Measurements from ENCODE around the gene ARFIP1.

Gene ARFIP1

DNA sequence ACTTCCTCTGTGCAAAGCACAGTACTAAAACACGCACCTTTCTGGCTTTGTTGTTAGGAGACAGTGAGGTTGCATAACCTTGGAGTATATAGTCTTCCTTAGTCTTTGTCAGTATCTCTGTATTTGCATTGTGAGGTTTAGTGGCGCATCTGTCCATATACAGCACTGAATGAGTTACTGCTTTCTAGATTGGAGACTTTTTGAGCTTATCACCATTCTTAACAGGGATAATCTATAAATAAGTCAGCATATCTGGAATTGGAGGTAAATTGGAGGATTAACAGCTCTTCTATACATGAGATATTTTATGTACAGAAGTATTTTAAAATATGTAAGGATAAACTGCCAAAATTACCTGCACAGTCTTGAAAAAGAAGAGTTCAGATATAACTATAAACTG lies 160.7 kb downstream of the ARFIP1 start:
- DNase-seq, result no peak

GRCh38 chr4:152941411-152941810 lies 161.7 kb downstream of the ARFIP1 start:
- no peak for DNase-seq

GRCh38 chr4:152942346-152942745 lies 162.6 kb downstream of the ARFIP1 start:
- DNase-seq, result no peak

DNA sequence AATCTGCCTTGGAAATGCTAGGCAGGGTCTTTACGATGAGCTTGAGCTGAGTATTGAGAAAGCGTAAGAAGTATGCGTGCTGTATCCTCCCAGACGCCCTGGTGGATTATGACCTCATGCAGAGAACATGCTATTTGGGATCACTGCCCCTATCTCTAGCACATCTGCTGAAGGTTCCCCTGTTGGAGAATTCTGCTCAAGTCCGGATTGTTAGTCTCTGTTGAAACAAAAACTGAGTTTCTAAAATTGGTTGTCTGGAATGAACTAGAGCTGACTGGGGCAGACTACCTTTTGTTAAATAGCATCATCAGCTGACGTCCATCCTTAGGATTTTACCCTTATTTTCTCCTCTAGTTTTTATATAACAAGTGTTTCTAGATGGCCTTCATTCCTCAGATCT lies 163.9 kb downstream of the ARFIP1 start:
- DNase-seq, result no peak

DNA sequence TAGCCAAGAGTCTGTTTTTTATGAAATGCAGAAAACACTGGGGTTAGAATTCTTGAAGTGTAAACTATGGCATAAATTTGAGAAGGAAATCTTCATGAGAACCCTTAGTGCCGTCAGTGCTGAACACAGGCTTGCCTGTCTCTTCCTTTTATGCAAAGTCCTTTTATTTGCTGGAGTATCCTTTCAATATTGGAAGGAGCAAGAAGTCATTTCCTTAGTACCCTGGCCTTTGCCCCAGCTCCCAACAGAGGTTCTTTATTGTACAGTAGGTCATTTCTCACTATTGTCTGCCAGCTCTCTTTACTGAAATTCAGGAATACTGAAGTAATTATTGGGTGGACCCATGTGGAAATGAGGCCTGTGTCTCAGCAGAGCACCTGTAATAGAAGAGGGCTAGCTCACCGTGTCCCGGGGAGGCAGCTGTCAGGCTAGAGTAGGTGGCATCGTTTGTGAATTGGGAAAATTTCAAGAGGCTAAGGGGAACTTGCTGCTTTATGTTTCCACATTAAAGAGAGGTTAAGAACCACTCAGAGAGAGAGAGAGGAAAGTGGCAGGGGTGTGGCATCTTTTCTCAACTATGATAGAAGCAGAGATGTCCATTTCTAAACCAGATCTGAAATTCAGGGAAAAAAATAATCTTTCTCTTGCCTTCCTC lies 165.0 kb downstream of the ARFIP1 start:
- DNase-seq, result no peak

DNA sequence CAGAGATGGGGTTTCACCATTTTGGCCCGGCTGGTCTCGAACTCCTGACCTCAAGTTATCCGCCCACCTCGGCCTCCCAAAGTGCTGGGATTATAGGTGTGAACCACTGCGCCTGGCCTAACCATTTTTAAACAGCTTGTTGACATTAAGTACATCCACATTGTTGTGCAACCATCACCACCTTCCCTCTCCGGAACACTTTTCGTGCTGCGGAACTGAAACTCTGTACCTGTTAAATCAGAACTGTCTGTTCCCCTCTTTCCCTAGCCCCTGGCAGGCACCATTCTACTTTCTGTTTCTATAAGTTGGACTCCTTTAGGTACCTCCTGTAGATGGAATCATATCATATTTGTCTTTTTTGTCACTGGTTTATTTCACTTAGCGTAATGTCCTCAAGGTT lies 165.9 kb downstream of the ARFIP1 start:
- no peak for DNase-seq

GRCh38 chr4:152946446-152946845 lies 166.7 kb downstream of the ARFIP1 start:
- no peak for DNase-seq

- no peak for DNase-seq
Measured at GRCh38 chr4:152947311-152947710, 167.6 kb downstream of the ARFIP1 start.

GRCh38 chr4:152949930-152950329 lies 170.2 kb downstream of the ARFIP1 start:
- no peak for DNase-seq

GRCh38 chr4:152950402-152951274 lies 170.9 kb downstream of the ARFIP1 start:
- DNase-seq, result no peak

DNA sequence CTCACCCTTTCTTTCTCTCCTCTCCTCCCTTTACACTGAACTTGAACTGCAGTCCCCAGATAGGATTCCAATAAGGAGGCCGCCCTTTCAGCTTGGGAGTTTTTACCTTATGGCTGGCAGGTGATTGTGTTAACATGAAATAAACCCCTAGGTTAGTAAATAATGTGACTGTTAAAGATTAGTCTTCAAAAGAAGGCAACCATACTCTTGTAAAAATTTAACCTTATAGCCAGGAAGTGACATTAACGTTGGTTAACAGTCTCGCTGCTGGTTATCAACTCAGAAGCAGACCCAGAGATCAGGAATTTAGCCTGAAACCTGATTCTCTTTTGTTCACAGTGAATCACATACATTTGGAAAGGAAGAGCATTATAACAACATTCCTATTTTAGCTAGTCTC lies 171.6 kb downstream of the ARFIP1 start:
- no peak for DNase-seq

DNA sequence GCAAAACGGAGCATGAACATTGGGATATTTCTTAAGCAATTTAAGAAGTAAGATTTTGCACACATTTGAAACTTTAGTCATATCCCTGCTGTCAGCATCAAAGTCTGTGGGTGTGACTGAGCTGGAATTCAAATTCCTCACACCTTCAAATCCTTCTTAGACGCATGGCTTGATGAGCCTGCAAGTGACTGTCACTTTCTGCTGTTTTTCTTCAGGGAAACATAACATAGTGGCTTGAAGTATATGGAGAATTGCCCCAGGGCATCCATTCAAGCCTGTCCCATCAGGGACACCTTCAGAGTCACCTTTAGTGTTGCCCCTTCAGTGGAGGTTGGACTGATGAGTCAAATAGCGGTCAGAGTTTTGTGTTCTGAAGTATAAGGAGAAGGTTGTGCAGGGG lies 173.8 kb downstream of the ARFIP1 start:
- no peak for DNase-seq

DNA sequence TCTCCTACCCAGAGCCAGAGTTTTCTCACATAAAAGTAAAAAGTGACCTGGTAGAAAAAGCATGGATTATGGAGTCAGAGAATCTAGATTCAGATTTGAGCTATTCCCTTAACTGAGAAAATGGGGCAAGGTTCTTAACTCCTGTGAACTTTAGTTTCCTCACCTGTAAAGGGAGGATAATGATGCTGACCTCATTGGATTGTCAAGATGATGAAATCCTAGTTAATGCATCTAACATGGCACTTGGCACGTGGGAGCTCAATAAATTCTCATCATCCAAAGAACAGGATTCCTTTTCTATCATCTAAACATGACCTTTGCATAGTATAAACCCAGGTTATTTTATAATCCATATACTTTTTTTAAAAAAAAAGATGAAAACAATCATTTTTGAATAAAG lies 175.0 kb downstream of the ARFIP1 start:
- no peak for DNase-seq

DNA sequence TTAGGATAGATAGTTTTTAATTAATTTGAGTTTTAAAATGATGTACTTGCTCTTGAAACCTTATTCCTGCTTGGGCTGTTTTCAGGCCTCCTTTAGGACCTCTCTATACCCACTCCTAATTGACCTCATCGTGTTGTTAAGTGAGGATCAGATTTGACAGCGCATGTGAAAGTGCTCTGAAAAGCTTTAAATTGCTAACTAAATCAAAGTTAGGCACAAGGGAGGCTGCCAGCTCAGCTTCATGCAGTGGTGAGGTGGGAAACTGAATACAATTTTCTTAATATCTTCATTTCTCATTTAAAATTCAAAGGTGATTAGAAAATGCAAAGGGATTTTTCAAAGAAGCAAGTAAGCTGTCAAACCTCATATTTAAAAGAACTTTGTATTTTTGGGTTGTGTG lies 176.4 kb downstream of the ARFIP1 start:
- no peak for DNase-seq

DNA sequence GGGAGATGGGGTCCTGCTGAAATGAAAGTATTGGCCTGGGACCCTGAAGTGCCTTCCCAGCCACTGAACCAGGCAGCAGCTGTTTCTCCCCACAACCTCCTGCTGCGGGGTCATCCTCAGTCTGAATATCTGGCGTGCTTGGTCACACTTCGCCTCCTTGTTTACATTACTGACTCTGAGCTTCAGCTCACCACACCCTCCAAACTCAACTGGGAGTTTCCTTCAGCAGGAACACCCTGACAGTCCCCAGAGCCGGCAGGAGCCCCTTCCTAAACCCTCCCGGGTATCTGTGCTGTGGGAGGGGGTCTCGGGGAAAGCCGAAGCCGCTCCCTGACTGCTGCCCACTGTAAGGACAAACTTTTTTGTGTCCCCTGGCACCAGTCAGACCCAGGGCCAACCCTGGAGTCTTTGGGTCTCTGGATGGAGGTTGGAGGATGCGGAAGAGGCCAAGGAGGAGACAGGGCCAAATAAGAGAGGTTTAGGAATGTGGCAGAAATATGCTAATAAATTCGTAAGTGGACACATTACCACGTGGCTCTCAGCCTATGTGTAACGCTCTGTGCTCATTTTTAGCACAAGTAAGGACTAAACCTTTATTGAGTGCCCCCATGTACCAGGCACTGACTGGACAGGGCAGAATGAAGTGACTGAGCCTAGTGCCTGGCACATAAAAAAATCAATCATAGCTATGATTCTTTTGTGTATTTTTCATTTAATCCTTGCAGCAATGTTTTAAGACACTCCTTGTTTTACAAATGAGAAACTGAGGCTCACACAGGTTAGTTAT lies 177.1 kb downstream of the ARFIP1 start:
- DNase-seq, result no peak

DNA sequence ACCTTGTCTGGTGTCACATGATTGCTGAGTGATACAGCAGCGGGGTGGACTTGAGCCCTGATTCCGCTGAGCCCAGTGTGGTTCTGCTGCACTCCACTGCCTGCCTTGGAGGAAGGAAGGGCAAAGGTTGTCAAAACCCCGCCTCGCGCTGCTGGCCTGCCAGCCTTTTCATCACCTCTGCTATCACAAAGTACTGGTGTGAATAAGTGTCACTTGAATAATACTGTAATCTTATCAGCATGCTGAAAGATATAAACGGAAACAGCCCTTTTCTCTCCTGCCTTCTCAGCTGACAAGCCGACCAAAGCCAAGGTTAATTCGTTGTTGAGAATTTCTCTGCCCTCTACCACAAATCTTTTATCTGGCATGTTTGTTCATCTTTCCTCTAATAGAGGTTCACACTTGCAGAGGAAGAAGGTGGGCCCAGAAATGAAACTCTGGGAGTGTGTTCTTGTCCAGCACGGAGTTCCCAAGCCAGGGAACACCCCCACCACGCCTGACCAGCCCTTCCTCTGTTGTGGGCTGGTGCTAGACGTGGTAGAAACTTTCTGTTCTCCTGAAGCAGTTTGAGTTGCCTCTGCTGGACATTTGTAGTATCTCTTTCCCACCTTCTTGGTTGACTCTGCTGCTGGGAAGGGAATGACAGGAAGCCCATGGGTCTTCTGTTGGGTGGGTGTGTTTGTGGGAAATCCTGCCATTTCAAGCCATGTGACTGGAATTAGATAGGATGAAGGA lies 177.8 kb downstream of the ARFIP1 start:
- DNase-seq, result no peak

DNA sequence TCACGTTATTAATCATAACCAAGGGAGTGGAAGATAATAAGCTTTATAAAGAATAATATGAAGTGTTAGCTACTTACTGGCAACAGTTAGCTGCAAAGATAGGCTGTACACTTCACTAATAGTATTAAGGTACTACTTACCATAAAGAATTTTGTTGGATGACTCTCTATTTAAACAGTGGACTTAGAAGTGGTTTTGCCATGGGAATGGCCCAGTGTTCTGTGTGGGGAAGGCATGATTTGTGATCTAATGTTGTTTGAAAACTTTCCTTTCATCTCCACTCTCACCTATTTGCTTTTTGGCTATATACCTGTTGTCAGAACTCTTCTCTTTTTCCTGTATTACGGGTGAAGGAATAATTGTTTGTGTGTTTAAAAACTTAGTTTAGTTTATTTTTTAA lies 179.3 kb downstream of the ARFIP1 start:
- no peak for DNase-seq

DNA sequence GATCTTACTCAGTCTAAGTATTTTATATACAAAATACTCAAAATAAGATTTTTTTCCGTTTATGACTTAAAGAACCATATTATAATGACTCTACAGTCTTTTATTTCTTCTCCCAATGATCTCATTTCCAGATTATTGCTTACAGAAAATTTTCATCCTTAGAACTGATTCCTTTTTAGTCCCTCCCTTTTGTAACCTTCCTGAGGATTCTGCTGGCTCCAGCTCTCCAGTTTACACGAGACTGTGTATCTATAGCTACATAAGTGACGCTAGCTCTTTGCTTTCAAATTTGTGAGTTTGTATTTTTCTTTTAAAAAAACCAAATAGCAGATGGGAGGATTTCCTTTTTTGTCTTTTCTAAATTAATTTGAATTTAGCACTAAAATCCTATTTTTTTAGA lies 180.3 kb downstream of the ARFIP1 start:
- no peak for DNase-seq

DNA sequence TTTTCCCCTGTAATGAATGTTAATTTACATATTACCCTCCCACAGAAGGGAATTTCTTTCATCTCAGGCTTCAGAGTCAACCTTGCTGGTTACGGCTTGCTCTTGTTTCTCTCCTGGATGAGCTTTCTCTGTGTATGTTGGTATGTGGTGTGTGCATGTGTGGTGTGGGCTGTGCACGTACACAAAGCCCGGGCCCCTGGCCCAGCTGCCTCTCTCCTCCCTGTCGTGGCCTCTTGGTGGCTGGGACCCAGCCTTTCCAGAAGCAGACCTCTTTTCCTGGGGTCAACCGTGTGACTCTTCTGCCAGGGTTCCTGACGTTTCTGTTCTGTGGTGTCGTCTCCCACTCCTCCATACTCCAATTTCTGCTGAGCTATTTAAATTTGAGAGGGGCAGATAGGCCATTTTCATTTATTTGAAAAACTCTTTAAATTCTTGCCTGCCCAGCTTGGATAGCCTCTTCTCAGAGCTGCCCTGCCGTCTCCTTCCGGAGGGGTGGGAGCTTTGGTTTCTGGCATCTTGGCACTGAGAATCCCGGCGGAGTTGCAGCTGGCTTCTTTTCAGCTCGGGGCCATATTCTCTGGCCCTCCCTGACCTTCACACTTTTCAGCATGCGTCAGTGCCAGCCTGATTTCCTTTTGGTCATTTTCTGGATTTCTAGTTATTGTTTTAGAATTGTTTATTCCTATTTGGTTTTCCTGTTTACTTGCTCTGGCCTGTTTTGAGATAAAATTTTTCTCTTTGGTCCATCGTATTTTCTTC lies 181.4 kb downstream of the ARFIP1 start:
- no peak for DNase-seq

- DNase-seq, result no peak
Measured at GRCh38 chr4:152961773-152962115, 182.0 kb downstream of the ARFIP1 start.
